CD4-positive, alpha-beta T cell treated with Interferon gamma for 1 hour (primary cell): Measurements from ENCODE around the gene HS6ST2.

ENCODE experiments used
- DNase-seq: peaks from one replicate; pipeline ENCODE4 v3.0.0-alpha.2; 2020

The HS6ST2 gene

DNA sequence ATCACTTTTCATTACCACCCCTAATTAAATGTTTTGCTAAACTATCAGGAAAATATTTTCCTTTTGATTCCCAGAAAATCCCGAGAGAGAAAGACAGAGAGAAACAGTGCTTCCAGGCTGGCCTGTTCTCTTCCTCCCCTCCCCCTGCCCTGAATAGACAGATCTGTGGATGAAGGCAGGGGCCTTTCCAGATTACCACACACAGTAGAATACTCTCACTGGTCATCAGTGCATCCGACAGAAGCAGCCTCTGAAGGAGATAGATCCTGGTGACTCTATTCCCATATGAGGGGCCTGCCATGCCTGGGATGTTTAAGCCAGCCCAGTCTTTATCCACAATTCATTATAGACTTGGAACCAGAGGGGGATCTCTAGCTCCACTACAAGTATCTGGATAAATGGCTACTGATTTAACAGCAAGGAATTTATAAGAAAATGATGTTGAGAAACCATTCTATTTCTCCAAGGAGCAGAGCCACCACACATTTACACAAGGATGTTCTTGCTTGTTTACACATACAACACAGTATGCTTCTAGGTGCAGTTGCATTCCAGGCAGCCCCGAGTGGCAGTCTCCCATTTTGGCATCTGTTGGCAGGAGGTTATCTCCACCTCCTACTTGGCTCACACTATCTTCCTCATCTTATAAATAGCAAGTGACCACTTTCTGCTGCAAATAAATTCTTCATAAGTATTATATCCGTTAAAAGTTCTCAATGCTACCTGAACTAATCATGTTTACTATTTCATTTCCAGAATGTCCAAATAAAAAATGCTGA lies 115.8 kb downstream of the HS6ST2 start:
- no peak for DNase-seq

DNA sequence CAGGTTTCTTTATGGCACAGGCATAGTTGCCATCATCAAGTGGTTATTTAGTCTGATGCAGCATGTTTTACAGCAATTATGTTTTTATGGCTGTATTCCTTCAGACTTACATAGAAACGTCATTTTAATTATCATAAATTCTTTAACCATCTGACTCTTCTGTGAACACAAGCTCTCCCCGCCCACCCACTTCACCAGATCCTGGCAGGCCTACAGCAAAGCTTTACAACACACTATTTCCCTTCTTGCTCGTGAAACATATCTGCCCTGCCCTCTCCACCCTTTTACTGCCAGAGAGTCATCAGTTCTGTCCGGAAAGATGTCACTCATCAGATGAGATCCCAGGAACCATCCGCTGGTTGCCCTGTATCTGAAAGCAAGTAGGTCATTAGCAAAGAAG lies 120.5 kb downstream of the HS6ST2 start:
- no peak for DNase-seq

DNA sequence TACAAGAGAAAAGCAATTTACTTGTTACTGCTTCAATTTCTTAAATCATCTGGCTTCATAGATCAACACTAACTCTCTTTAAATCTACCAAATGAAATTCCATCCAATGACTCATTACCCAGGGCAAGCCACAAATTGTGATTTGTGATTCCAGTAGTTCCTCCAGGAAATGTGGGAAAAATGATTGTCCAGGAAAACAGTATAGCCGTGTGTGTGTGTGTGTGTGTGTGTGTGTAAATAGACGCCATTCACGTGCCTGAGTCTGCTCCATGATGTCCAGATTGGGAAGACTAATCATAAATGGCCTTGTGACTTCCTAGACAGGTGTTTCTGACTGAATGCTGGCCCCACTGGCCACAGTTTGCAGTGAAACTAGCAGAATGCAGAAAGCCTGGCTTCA lies 121.3 kb downstream of the HS6ST2 start:
- no peak for DNase-seq

DNA sequence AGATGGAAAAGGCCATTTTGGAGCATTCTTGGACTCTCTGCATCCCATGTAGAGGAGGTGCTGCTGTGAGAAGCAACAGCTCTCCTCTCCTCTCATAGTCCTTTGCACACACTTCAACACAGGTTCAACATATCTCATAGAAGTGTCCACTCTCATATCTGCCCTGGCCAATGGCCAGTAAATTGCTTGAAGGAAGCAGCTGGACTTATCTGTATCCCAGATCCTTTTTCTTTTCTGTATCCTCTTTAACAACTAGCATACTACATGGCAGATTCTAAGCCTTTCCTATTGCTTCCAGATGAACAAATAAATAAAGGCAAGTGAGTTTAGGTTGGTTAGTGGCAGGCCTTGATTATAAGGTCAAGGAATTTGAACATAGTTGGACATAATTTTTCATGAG lies 122.0 kb downstream of the HS6ST2 start:
- no peak for DNase-seq

DNA sequence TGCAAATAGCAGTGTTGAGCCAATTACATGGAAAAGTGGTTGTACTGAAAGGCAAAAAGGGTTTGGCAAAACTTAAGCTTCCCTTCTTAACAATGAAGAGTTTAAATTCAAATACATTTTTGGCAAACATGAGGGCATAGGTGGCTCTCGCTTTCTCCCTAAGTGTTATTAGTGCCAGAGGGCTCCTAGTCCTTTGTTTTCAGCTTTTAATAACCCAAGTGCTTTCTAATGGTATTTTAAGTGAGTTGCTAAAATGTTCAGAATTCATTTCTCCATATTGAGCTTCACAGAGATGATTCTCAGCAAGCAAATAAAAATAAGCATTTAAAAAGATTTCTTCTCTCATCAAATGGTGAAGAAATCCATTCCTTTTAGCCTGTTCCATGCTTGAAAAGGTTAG lies 123.7 kb downstream of the HS6ST2 start:
- DNase-seq: no peak

DNA sequence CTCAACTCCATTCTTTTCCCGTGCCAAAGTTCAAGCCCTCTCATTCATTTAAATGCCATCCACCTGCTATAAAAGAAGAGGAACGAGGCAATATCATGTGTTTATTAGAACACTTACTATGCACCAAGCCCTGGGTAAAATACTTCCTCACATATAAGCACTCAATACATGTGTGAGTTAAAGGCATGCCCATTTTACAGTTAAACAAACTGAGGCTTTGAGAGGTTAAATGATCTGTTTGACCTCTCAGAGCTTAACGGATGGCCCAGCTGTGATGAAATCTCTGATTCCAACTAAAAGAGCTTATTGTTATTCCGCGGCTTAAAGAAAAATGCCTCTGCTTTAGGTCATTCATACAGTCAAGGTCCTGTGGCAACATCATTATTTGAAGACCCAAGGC lies 124.3 kb downstream of the HS6ST2 start:
- DNase-seq: no peak

DNA sequence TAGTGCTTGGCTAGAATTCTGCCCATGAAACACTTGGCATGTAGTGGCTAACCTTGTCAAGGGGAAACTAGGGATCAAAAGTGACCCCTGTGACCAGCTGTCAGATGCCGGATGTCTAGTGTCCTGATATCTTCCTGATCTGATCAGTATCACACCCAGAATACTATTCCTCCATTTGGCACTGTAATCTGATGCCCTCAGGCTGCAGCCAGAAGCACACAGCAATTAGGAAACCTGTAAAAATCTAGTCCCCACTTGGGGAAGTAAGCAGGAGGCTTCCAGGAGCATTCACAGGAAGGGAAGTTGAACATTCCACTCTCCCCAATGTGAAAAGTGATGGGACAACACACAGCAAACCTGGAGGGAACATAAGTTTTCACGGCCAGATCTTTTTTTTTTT lies 125.1 kb downstream of the HS6ST2 start:
- DNase-seq: no peak

DNA sequence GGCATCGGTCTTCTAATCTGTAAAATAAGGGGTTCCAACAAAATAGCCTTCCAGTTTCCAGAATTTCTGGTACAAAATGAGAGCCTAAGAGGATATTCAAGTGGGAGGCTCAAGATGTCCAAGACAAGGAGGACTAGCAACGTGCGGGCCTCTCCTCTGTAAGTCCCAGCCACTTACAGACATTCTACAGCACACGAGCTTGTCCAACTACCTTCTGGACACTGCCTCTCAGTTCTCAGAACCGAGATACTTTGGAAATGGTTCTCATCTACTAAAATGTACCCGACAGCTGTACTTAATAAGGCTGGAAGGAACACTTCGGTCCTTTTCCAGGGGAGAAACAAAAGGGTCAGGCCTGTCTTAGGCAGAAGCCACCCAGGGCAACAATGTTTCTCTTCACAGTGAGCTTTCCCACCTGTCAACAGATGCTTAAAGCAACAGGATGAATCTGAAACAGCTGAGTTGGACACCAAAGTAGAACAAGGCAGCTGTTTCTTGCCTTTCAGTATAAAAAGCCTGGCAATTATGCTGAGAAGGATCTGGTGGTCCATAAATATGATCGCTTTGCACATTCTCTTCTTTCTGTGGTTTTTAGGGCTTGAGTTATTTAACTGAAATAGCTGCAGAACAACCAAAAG lies 127.0 kb downstream of the HS6ST2 start:
- no peak for DNase-seq

DNA sequence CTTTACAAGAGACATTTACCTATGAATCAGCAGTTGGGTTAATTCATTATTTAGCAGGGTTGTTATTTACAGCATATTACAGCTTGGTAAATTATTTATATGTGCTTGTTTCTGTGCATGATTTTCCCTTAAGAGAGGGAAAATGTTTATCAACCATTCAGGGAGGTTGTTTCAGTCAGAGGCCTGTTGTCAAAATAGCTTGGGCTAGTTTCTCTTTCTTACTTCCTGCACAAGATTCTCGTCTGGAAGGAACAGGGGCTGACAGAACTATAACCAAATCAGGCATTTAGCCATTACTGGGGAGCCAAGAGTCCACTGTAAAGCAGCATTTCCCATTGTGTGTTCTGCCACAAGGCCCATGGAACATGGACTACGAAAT lies 135.8 kb downstream of the HS6ST2 start:
- no peak for DNase-seq

DNA sequence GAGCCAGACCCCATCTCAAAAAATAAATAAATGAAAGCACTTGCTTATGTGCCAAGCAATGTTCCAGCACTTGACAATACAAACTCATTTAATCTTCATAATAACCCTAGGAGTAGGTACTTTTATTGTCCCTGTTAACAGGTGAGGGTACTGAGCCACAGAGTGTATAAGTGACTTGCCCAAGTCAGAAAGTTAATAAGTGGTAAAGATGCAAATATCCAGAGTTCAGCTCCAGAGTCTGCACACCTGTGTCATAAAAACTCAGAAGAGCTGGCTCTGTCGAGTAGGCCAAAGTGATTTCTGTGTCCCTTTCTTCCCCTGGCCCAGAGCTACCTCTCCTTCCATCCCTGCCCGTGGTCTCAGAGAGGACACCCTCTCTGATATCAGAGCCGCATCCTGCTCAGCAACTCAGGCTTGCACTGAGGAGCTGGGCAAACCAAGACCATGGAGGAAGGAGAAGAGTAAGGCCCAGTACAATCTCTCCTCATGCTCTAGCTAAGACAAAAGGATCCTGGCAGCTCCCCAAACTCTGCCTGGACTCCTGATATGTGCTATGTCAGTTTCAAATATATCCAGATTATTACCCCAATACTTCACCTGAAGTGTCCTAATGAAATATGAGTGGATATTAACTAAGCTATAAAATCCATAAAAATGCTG lies 136.3 kb downstream of the HS6ST2 start:
- no peak for DNase-seq

DNA sequence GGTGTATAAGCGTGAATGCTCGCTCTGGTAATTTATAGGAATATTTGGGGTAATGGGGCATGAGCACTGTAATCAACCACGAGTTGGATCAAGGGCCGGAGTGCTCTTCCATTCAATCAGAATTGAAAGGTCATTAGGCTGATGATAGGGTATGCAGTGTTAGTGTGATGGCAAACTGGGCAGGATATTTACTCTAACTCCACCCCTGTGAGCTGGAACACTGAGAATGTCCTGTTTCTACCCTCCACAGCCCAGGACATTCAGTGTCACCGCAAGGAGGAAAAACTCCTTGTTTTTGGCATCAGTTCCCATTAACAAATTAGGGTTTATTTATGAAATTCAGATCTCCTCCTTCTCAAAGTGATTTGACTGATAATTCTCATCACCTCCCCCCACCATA lies 137.8 kb downstream of the HS6ST2 start:
- DNase-seq: no peak

DNA sequence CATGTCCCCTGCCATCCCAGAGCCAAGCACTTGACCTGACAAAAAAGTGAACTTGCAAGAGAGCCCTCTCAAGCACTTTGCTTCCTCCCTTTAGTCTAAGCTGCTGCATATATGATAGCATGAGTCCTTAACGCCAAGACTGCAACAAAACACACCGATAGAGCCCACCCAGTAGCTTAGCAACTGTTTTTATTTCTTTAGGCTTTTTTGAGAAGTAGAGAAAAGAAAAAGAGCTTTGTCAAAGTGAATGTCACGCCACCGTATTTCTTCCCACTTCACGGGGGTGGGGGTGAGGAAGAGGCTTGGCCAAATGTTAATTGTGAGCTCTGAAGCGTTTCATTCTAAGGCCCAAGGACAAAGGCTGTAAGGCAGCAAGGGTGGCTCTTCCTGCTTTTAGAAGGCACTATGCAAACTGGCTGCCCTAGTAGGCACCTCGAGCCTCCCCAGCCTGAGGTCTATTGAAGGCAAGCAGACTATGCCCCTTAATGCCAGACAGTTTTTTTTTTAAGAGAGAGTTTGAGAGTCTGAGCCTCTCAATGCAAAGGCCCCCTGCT lies 138.6 kb downstream of the HS6ST2 start:
- DNase-seq: no peak

DNA sequence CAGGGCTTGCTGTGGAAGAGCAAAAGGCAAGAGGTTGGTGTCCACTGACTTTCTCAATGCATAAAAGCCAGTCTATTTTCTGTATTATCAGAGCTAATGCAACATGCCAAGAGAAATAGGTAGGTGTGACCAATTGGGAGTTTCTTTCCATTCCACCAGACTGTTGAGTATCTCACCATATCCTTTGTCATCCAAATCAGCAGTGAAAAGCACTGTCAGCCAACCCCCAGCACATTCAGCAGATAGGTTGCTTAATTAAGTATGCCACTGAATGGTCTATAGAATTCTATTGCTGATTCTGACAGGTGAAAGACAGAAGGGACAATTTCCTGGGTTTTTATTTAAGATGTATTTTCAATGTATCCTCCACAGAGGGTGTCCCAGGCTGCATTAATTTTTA lies 139.8 kb downstream of the HS6ST2 start:
- no peak for DNase-seq

DNA sequence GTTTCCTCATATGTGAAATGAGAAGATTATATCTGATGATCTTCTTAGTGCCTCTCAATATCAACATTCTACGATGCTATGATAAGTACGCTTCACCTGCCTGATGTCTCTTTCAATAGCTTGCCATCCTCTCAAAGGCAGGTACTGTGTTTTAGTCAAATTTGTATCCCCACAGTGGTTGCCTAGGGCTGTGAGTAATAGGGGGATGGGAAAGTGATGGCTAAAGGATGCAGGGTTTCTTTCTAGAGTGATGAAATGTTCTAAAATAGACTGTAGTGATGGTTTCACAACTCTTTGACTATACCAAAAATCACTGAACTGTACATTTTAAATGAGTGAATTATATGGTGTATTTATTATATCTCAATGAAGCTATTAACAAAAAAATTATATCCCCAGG lies 142.8 kb downstream of the HS6ST2 start:
- no peak for DNase-seq

DNA sequence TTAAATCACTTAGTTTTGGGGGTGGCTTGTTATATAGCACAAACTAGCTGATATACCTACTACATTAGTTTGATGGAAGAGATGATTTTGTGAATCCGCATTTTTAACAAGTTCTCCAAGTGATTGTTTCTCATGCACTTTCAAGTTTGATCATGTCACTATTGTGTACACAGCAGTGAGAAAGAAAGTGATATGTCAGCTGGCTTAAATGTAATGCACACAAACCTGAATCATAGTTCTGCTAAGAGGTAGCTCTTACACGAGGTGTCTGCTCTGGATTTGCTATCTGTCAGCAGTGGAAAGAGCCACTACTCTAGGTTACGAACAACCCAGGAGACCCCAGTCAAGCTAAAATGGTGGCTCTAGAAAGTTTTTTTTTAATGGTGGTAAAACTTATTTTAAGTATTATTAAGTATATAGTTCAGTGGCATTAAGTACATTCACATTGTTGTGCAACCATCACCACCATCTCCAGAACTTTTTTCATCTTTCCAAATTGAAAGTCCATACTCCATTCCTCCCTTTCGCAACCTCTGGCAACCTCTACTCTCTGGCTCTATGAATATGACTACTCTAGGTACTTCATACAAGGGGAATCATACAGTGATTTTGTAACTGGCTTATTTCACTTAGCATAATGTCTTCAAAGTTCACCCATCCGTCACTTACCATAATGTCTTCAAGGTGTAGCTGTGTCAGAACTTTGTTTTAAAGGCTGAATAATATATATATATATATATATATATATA lies 147.3 kb downstream of the HS6ST2 start:
- DNase-seq: no peak

DNA sequence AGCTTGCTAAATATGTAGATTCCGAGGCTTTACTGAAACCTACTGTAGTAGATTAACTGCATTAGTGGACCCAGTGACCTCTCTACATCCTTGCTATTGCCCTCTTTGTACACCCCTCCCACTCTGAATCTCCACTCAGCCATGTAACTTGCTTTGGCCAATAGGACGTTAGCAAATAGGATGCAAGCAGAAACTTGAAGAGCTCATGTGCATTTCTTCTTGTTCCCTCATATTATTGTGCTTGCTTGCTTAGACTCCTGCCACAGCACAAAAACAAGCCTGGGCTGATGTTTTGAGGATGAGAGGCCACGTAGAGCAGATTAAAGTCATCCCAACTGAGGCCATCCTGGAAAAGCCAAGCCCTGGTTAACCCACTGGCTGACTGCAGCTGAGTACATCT lies 147.9 kb downstream of the HS6ST2 start:
- DNase-seq: no peak

DNA sequence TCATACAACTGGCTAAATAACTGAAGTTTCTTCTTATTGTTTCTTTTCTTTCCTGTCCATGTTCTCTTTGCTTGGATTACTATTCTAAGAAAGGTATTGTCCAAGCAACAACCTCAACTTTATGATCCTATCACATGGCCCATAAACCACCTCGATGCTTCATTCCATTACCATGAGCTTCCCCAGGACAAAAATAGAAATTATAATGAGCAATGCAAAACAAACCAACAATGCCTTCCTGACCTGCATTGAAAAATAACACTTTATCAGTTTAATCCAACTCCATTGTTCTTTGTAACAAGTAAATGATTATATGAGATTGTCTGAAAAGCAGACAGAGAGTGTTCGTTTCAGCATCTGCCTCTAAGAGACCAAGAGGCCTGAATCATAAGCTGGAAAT lies 148.8 kb downstream of the HS6ST2 start:
- DNase-seq: no peak

DNA sequence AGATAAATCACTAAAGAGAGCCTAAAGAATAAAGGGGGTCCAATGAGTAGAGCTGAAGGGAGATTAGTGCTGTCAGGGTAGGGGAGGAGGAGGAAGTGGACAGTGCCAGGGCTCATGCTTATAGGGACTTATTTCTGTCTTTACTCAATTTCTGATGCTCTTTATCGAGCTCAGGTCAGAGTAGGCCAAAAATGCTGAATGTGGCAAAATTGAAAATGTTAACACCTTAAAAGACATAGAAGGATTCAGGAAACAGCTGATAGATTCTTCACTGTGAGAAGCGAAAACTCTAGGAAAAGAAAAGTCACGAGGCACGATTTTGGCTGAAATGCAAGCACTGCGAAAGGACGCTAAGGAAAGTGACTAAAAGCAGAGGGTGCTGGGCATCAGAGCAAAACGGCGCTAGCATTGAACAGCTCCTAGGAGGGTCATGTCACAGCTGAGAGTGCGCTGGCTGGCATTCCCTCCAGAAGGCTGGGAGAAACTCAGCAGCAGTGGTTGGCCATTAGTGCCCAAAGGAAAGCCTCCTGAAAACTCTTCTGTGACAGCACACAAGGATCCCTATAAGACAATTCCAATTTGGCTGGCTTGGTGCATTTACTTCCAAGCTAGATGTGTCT lies 150.9 kb downstream of the HS6ST2 start:
- DNase-seq: no peak

DNA sequence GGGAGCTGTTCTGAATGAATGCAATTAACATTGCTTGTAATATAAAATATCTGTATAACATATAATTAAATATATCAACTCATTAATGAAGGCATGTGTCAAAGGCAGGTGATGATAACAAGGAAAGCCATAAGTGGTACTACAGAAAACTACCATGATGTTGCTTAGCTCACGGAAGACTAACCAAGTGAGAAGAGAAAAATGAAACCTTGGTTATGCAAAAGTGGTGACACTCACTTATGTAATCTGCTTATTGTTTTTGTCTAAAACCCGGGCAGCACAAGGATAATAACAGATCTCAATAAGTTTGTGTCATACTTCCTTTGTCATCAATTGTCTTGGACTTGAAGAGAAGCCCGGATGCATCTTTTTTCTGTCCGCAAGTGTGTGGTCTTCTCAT lies 156.4 kb downstream of the HS6ST2 start:
- no peak for DNase-seq

DNA sequence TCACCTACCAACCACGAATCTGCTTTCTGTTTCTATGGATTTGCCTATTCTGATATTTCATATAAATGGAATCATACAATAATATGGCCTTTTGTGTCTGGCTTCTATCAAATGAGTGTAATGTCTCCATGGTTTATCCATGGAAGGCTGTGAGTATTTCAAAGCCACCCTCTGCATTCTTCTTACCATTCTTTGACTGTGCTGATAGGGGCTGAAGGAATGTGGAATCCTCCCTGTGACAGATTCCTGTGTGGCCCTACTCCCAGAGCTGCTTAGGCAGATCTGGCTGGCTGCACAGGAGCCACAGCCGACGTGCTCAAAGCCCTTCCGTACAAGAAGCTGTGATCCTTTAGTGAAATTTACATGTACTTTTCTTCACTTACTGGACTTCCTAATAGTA lies 163.2 kb downstream of the HS6ST2 start:
- DNase-seq: no peak

DNA sequence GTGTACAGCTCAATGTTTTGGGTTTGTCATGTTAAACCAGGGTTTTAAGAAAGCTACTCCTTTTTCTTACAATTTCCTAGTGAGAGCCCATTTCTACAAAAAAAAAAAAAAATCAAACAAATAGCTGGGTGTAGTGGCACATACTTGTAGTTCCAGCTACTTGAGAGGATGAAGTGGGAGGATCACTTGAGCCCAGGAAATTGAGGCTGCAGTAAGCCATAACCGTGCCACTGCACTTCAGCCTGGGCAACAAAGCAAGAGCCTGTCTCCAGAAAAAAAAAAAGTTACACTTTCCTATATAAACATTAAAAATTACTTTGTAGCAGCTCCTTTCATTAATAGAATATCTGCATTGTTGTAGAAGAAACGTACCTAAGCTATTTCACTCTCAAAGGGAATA lies 166.7 kb downstream of the HS6ST2 start:
- no peak for DNase-seq

DNA sequence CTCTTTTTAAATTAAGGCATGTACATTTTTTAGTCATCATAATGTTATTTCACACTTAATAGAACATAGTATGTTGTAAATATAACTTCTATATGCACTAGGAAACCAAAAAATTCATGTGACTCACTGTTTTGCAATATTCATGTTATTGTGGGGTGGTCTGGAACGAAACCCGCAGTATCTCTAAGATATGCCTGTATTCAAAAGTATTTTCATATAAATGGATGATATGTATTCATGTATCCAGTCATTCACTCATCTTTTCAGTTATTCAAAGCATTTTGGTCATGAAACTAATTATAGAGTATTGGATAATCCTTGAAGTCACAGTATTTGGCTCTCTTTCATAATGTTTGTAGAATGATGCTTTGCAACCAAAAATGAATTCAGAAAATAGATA lies 168.1 kb downstream of the HS6ST2 start:
- DNase-seq: no peak

DNA sequence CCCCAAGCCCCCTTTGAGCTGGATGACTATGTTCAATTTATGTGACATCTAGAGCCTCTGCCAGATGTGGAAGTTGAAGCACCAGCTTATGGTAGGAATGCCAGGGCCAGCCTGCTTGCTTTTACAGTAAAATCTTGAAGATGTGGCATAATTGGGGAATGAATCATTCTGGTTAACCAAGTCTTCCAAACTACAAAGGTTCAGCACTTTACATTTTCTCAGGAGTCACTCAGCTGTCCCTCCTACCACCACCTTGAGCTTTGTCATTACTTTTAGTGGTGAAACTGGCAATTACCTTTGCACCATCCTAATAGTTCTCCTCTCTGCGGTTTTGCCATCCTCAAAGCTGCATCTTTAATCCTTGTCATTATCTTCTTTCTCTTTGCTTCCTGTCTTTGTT lies 172.2 kb downstream of the HS6ST2 start:
- DNase-seq: no peak
